Cardiac septum (tissue), 1 donor: Measurements from ENCODE around the gene ROR2. TPM values are rescaled to one million over a fixed set of nuclear protein-coding genes. Genes with fewer than 3 reads are reported as not detected.
A peak's percentile ranks its signal among the peaks of the same experiment; 100 is the strongest.

Experiments used
- DNase-seq: peaks from one replicate; pipeline ENCODE4 v3.0.0-alpha.2; 2020; ENCODE audit warnings: low spot score
- intact Hi-C: fragments of 100-400 bp; cut with DNase I; formaldehyde crosslinking; loops from one replicate; pipeline ENCODE4 v1.14.0; 2022
- total RNA-seq: library from RNA; stranded (reverse); fragmentation: NEBNext Ultra II Directional; extraction: Animal tissue kit (Norgen Biotek cat#: 25700); gene quantifications from one replicate; pipeline ENCODE4 v1.2.1, GENCODE V29; 2021
- donor health status: DM: no; HTN: no; CAD: no.

The ROR2 gene
- total RNA-seq, 1 donor from 2014 or later: 0.65 TPM

GRCh38 chr9:91683269-91683668, 266.8 kb downstream of the ROR2 start:
- intact Hi-C loops: loop anchor here (5.0 to 10.0 kb wide), 4 partner anchors 186 to 771 kb away; no protein-coding TSS in a partner anchor

GRCh38 chr9:91682806-91683205, 267.2 kb downstream of the ROR2 start:
- intact Hi-C loops: loop anchor here (5.0 to 10.0 kb wide), 4 partner anchors 186 to 771 kb away; no protein-coding TSS in a partner anchor
- DNase-seq: no peak

More at GRCh38 chr9:91683269-91683668, 266.8 kb downstream of the ROR2 start:
- DNase-seq: no peak

GRCh38 chr9:91681461-91682305, 268.3 kb downstream of the ROR2 start:
- intact Hi-C loops: loop anchor here (5.0 to 10.0 kb wide), 4 partner anchors 184 to 769 kb away; no protein-coding TSS in a partner anchor
- peak; percentile 87 for DNase-seq

- intact Hi-C loops: loop anchor here (5.0 to 10.0 kb wide), 4 partner anchors 184 to 769 kb away; no protein-coding TSS in a partner anchor
- no peak for DNase-seq
Observed at GRCh38 chr9:91680998-91681397, 269.0 kb downstream of the ROR2 start.

- DNase-seq: no peak
- intact Hi-C loops: loop anchor here (5.0 to 10.0 kb wide), 4 partner anchors 183 to 768 kb away; no protein-coding TSS in a partner anchor
Observed at GRCh38 chr9:91680106-91680505, 269.9 kb downstream of the ROR2 start.

GRCh38 chr9:91678807-91679580, 271.0 kb downstream of the ROR2 start:
- intact Hi-C loops: no loop called here

GRCh38 chr9:91677822-91678436, 272.1 kb downstream of the ROR2 start:
- intact Hi-C loops: no loop called here
- no peak for DNase-seq

More at GRCh38 chr9:91678807-91679580, 271.0 kb downstream of the ROR2 start:
- no peak for DNase-seq

GRCh38 chr9:91677331-91677730, 272.7 kb downstream of the ROR2 start:
- intact Hi-C loops: no loop called here
- no peak for DNase-seq

GRCh38 chr9:91676046-91676445, 274.0 kb downstream of the ROR2 start:
- intact Hi-C loops: no loop called here
- no peak for DNase-seq

GRCh38 chr9:91664663-91665062, 285.4 kb downstream of the ROR2 start:
- no peak for DNase-seq
- intact Hi-C loops: no loop called here

- intact Hi-C loops: no loop called here
- no peak for DNase-seq
Observed at GRCh38 chr9:91663858-91664257, 286.2 kb downstream of the ROR2 start.

- DNase-seq: no peak
- intact Hi-C loops: no loop called here
Observed at GRCh38 chr9:91661451-91661850, 288.6 kb downstream of the ROR2 start.

- DNase-seq: no peak
- intact Hi-C loops: no loop called here
Observed at GRCh38 chr9:91660521-91660920, 289.5 kb downstream of the ROR2 start.

GRCh38 chr9:91659529-91660495, 290.2 kb downstream of the ROR2 start:
- DNase-seq: no peak
- intact Hi-C loops: no loop called here

- intact Hi-C loops: no loop called here
Observed at GRCh38 chr9:91658513-91659105, 291.4 kb downstream of the ROR2 start.

GRCh38 chr9:91657501-91657900, 292.5 kb downstream of the ROR2 start:
- DNase-seq: no peak
- intact Hi-C loops: no loop called here

More at GRCh38 chr9:91658513-91659105, 291.4 kb downstream of the ROR2 start:
- no peak for DNase-seq

GRCh38 chr9:91655658-91656057, 294.4 kb downstream of the ROR2 start:
- DNase-seq: no peak
- intact Hi-C loops: no loop called here

GRCh38 chr9:91655215-91655614, 294.8 kb downstream of the ROR2 start:
- intact Hi-C loops: no loop called here
- DNase-seq: no peak
